Loucy (cell line): ENCODE data around the gene GYG2.

ENCODE experiments used
- EZH2phosphoT487 ChIP-seq: fragments of 200-600 bp; IDR thresholded peaks from 2 replicates; pipeline ENCODE4 v1.6.1; 2018; ENCODE audit warnings: antibody characterized with exemption, mild to moderate bottlenecking, moderate library complexity, borderline replicate concordance
- TF ChIP-seq, protein P1 (sequence below): fragments of 200-600 bp; sonication (generic); conservative IDR thresholded peaks from 2 replicates; pipeline ENCODE4 v1.5.1; 2014; ENCODE audit warnings: mild to moderate bottlenecking, antibody characterized with exemption, low read length

- TF ChIP-seq, protein P1, sequence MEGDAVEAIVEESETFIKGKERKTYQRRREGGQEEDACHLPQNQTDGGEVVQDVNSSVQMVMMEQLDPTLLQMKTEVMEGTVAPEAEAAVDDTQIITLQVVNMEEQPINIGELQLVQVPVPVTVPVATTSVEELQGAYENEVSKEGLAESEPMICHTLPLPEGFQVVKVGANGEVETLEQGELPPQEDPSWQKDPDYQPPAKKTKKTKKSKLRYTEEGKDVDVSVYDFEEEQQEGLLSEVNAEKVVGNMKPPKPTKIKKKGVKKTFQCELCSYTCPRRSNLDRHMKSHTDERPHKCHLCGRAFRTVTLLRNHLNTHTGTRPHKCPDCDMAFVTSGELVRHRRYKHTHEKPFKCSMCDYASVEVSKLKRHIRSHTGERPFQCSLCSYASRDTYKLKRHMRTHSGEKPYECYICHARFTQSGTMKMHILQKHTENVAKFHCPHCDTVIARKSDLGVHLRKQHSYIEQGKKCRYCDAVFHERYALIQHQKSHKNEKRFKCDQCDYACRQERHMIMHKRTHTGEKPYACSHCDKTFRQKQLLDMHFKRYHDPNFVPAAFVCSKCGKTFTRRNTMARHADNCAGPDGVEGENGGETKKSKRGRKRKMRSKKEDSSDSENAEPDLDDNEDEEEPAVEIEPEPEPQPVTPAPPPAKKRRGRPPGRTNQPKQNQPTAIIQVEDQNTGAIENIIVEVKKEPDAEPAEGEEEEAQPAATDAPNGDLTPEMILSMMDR, result no peak
- TF ChIP-seq EZH2phosphoT487, result no peak
Observed at GRCh38 chrX:2862404-2862803, 33.7 kb downstream of the GYG2 start.
